ENCODE measurements around the gene SNRPF.

Gene SNRPF

DNA sequence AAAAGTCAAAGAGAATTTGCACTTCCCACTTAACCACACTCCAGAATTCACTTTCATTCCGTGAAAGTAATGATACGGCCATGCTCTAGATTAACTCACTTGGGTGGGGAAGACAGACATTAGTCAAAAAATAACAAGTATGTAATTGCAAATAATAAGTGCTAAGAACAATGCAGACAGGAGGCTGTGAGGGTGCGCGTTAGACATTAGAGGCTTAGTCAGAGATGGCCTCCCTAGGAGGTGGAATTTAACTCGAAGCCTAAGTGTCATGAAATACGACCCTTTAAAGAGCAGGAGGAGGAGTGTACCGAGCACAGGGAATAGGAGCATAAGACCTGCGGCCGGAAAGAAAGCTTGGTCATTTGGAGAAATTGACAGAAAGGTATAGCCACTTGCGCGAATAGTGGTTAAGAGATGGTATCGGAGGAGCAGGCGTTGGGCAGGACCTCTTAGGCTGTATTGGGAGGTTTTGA lies 628 bp downstream of the SNRPF start:
- DNase-seq (ENCODE audit: low spot score): no peak

- no peak for DNase-seq (ENCODE audit: low spot score)
Measured at GRCh38 chr12:95859947-95860850, 1.4 kb downstream of the SNRPF start.

DNA sequence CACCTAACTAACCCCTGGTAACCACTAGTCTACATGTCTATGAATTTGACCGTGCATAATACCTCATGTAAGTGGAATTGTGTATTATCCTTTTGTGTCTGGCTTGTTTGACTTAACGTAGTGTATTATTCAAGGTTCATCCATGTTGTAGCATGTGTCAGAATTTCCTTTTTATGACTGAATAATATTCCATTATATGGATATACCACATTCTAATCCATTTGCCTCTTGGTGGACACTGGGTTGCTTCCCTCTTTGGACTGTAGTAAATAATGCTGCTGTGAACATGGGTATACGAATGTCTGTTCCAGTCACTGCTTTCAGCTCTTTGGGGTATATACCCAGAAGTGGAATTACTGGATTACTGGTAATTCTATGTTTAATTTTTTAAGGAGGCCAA lies 3.3 kb downstream of the SNRPF start:
- DNase-seq (ENCODE audit: low spot score): no peak

GRCh38 chr12:95863337-95863736 lies 4.6 kb downstream of the SNRPF start:
- no peak for DNase-seq (ENCODE audit: low spot score)

DNA sequence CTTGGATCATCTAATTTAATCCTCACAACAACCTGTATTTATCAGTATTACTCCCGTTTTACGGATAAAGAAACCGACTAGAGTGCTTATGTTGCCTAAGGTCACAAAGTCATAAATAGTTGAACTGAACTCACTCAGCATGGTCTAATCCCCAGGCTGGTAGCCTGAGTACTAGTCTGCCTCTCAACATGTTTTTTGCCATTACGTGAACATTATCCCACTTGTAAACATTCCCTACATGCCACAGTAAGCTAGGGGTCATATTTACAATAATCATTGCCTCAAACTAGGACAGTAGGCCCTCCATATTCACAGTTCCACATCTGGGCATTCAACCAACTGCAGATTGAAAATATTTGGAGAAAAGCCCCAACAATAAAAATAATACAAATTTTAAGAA lies 12.1 kb downstream of the SNRPF start:
- DNase-seq (ENCODE audit: low spot score): no peak

DNA sequence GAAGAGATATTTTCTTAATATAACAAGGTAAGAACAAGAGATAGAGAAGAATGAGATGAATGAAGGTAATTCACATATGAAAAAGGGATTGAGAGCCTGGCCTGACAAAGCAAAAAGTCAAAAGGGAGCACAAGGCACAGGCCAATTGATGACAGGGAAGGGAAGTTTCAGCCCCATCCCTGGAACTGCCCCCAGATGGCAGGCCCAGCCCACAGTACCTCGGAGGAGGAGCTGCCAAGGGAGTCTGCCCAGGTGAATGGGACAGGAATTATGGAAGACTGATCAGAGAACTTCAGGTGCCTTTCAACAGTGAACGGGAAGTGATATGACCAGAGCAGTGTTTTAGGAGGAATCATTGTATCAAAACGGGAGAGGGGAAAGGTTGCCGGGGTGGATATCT lies 15.7 kb downstream of the SNRPF start:
- no peak for DNase-seq (ENCODE audit: low spot score)

- no peak for DNase-seq (ENCODE audit: low spot score)
Measured at GRCh38 chr12:95877622-95878021, 18.9 kb downstream of the SNRPF start.

GRCh38 chr12:95880895-95881294 lies 22.1 kb downstream of the SNRPF start:
- no peak for DNase-seq (ENCODE audit: low spot score)

- DNase-seq (ENCODE audit: low spot score): no peak
Measured at GRCh38 chr12:95881331-95881955, 22.7 kb downstream of the SNRPF start.

- no peak for DNase-seq (ENCODE audit: low spot score)
Measured at GRCh38 chr12:95882080-95882479, 23.3 kb downstream of the SNRPF start.

GRCh38 chr12:95882873-95883272 lies 24.1 kb downstream of the SNRPF start:
- DNase-seq (ENCODE audit: low spot score): no peak

DNA sequence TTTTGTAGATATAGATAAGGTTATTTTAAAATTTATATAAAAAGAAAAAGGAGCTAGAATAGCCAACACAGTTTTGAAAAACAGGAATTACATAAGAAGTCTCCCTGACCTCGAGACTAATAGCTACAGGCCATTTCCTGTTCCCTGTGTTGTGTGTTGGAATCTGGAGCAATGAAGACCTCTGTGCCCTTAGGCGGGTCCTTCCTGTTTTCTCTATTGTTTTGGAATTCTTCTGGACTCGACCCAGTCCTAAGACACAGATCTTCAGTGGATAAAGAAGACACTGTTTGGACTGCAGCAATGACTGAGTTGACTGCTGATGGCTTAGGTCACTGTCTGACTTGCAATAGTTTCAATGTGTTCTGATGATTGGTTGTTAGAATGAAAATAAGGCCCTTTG lies 26.2 kb downstream of the SNRPF start:
- DNase-seq (ENCODE audit: low spot score): no peak

GRCh38 chr12:95887311-95887710 lies 28.6 kb downstream of the SNRPF start:
- DNase-seq (ENCODE audit: low spot score): no peak

DNA sequence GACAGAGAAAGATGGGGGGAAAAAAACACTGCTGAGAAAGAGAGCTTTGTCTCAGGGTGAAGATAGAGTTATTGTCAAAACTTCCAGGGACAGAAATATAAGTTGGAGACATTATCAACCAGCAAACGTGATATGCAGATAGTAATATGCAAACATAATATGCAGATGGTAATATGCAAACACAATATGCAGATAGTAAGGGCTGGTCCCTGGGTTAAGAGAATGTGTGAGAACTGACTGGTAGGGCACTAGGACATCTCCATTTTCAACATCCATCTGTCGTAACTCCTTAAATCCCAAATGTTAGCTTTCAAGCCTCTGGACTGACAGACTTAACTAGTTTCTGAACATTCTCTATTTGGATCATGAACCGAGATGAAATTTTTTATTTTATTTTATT lies 32.2 kb downstream of the SNRPF start:
- no peak for DNase-seq (ENCODE audit: low spot score)

GRCh38 chr12:95896846-95897245 lies 38.1 kb downstream of the SNRPF start:
- no peak for DNase-seq (ENCODE audit: low spot score)

- DNase-seq (ENCODE audit: low spot score): no peak
Measured at GRCh38 chr12:95898081-95898480, 39.3 kb downstream of the SNRPF start.

GRCh38 chr12:95908573-95908972 lies 49.8 kb downstream of the SNRPF start:
- no peak for DNase-seq (ENCODE audit: low spot score)

- DNase-seq (ENCODE audit: low spot score): no peak
Measured at GRCh38 chr12:95909871-95910270, 51.1 kb downstream of the SNRPF start.

Data from CD4-positive, alpha-beta T cell treated with Interleukin-6 at 100 ng/mL for 8 hours (primary cell).